SK-N-MC (cell line): ENCODE results near the gene EFCAB11.

ENCODE experiments used
- EZH2 ChIP-seq: fragments of 200-600 bp; sonication (generic); IDR thresholded peaks from one replicate; pipeline ENCODE4 v1.6.1; 2017; ENCODE audit warnings: antibody characterized with exemption
- POLR2AphosphoS5 ChIP-seq: IDR thresholded peaks from 2 replicates; pipeline ENCODE4 v1.6.1; 2012; ENCODE audit warnings: mild to moderate bottlenecking, low read depth, low read length, borderline replicate concordance

- TF ChIP-seq EZH2 (no peak), POLR2AphosphoS5 (no peak)
Measured at GRCh38 chr14:89912221-89912620, 42.3 kb downstream of the EFCAB11 start.
